MM.1S (cell line): ENCODE measurements around the gene CEACAM19.

Source experiments
- DNase-seq: peaks from one replicate; pipeline ENCODE4 v3.0.0-alpha.2; 2015
- H2AFZ ChIP-seq: fragments of 300-600 bp; sonication (generic); 2 replicates; pipeline ENCODE4 v1.6.0; 2016; ENCODE audit warnings: antibody characterized with exemption, low read length
- H3F3A ChIP-seq: fragments of 300-600 bp; sonication (generic); 2 replicates; pipeline ENCODE4 v1.6.1; 2016; ENCODE audit warnings: mild to moderate bottlenecking, antibody characterized with exemption, low read length, moderate library complexity, mixed read lengths; ENCODE audit not compliant: insufficient read depth
- H3K27ac ChIP-seq: fragments of 300-600 bp; sonication (generic); 2 replicates; pipeline ENCODE4 v1.5.1; 2016; ENCODE audit warnings: mild to moderate bottlenecking, low read length
- H3K27me3 ChIP-seq: fragments of 300-600 bp; sonication (generic); replicated peaks from 2 replicates; pipeline ENCODE4 v1.6.0; 2016; ENCODE audit warnings: low read length; ENCODE audit not compliant: insufficient read depth
- H3K36me3 ChIP-seq: fragments of 300-600 bp; sonication (generic); replicated peaks from 2 replicates; pipeline ENCODE4 v1.6.1; 2016; ENCODE audit warnings: mild to moderate bottlenecking, low read length, mixed read lengths; ENCODE audit not compliant: insufficient read depth
- H3K4me1 ChIP-seq: fragments of 300-600 bp; sonication (generic); 2 replicates; pipeline ENCODE4 v1.6.1; 2016; ENCODE audit warnings: low read length, mixed read lengths
- H3K4me2 ChIP-seq: fragments of 300-600 bp; sonication (generic); 2 replicates; pipeline ENCODE4 v1.6.0; 2016; ENCODE audit warnings: low read depth, low read length
- H3K4me3 ChIP-seq: fragments of 300-600 bp; sonication (generic); 2 replicates; pipeline ENCODE4 v1.5.1; 2016; ENCODE audit warnings: low read length, mixed read lengths
- H3K79me2 ChIP-seq: fragments of 300-600 bp; sonication (generic); 2 replicates; pipeline ENCODE4 v1.6.1; 2016; ENCODE audit warnings: mixed run types, low read length, mixed read lengths
- H3K9ac ChIP-seq: fragments of 300-600 bp; sonication (generic); 2 replicates; pipeline ENCODE4 v1.6.1; 2016; ENCODE audit warnings: low read length, mixed read lengths
- H3K9me2 ChIP-seq: fragments of 300-600 bp; sonication (generic); replicated peaks from 2 replicates; pipeline ENCODE4 v1.6.1; 2016; ENCODE audit warnings: mild to moderate bottlenecking, low read length, mixed read lengths; ENCODE audit not compliant: insufficient read depth
- H3K9me3 ChIP-seq: fragments of 300-600 bp; sonication (generic); replicated peaks from 2 replicates; pipeline ENCODE4 v1.6.1; 2016; ENCODE audit warnings: mild to moderate bottlenecking, low read length, mixed read lengths; ENCODE audit not compliant: insufficient read depth
- H4K20me1 ChIP-seq: fragments of 300-600 bp; sonication (generic); 2 replicates; pipeline ENCODE4 v1.6.1; 2016; ENCODE audit warnings: mild to moderate bottlenecking, low read length, moderate library complexity, mixed read lengths; ENCODE audit not compliant: insufficient read depth
- EZH2 ChIP-seq: fragments of 300-600 bp; sonication (generic); optimal IDR thresholded peaks from 2 replicates; pipeline ENCODE3; 2017; ENCODE audit warnings: low read depth, mild to moderate bottlenecking, antibody characterized with exemption, low read length, mixed read lengths
- EZH2phosphoT487 ChIP-seq: fragments of 300-600 bp; sonication (generic); IDR thresholded peaks from 2 replicates; pipeline ENCODE4 v1.6.1; 2018; ENCODE audit warnings: antibody characterized with exemption, low read length
- TF ChIP-seq, protein P1 (sequence below): fragments of 300-600 bp; sonication (generic); IDR thresholded peaks from 2 replicates; pipeline ENCODE4 v1.5.1; 2016; ENCODE audit warnings: antibody characterized with exemption, low read length, mixed read lengths

CEACAM19 gene

GRCh38 chr19:44698492-44699201 is 27.4 kb downstream of the CEACAM19 start, which contains the start of gene CEACAM16:
CEACAM16 (plus strand) TSS chr19:44699151; CDS start chr19:44701457, 2,306 bp downstream.
- no peak within 1 kb of the TSS for H3K9ac ChIP-seq
- TF ChIP-seq, protein P1, sequence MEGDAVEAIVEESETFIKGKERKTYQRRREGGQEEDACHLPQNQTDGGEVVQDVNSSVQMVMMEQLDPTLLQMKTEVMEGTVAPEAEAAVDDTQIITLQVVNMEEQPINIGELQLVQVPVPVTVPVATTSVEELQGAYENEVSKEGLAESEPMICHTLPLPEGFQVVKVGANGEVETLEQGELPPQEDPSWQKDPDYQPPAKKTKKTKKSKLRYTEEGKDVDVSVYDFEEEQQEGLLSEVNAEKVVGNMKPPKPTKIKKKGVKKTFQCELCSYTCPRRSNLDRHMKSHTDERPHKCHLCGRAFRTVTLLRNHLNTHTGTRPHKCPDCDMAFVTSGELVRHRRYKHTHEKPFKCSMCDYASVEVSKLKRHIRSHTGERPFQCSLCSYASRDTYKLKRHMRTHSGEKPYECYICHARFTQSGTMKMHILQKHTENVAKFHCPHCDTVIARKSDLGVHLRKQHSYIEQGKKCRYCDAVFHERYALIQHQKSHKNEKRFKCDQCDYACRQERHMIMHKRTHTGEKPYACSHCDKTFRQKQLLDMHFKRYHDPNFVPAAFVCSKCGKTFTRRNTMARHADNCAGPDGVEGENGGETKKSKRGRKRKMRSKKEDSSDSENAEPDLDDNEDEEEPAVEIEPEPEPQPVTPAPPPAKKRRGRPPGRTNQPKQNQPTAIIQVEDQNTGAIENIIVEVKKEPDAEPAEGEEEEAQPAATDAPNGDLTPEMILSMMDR, result no peak
- H3F3A ChIP-seq, result no peaks in the 10 kb centered on the region
- no peaks in the 10 kb centered on the region for H4K20me1 ChIP-seq
- no peak for DNase-seq
- H3K36me3 ChIP-seq, result no peaks in the 10 kb centered on the region
- 0 out of 2 replicates have a peak, but pooled peaks cover 3% of the 10 kb centered on the region for H3K4me1 ChIP-seq
- H3K4me3 ChIP-seq, result no peak within 1 kb of the TSS
- H3K9me3 ChIP-seq, result no peaks in the 10 kb centered on the region
- H2AFZ ChIP-seq, result no peak within 1 kb of the TSS
- no peaks in the 10 kb centered on the region for H3K9me2 ChIP-seq
- no peak within 1 kb of the TSS for H3K4me2 ChIP-seq
- H3K27ac ChIP-seq, result no peak within 1 kb of the TSS
- no peaks in the 10 kb centered on the region for H3K27me3 ChIP-seq
- 0 out of 2 replicates have a peak, but pooled peaks cover 7% of the 10 kb centered on the region for H3K79me2 ChIP-seq

GRCh38 chr19:44700547-44700946 is 29.3 kb downstream of the CEACAM19 start:
- Histone ChIP-seq H3K4me1 (0 out of 2 replicates have a peak, but pooled peaks cover 3% of the 10 kb centered on the region), H3K4me3 (no peak overlapping the region), H3K27me3 (no peaks in the 10 kb centered on the region), H4K20me1 (no peaks in the 10 kb centered on the region), H3K79me2 (0 out of 2 replicates have a peak, but pooled peaks cover 7% of the 10 kb centered on the region), H3K4me2 (no peak overlapping the region), H3F3A (no peaks in the 10 kb centered on the region), H3K9ac (no peak overlapping the region), H3K9me2 (no peaks in the 10 kb centered on the region), H3K27ac (no peak overlapping the region), H3K9me3 (no peaks in the 10 kb centered on the region), H2AFZ (no peak overlapping the region), H3K36me3 (no peaks in the 10 kb centered on the region)
- TF ChIP-seq, protein P1, result no peak
- TF ChIP-seq EZH2phosphoT487 (no peak), EZH2 (no peak)
- DNase-seq, result no peak

DNA sequence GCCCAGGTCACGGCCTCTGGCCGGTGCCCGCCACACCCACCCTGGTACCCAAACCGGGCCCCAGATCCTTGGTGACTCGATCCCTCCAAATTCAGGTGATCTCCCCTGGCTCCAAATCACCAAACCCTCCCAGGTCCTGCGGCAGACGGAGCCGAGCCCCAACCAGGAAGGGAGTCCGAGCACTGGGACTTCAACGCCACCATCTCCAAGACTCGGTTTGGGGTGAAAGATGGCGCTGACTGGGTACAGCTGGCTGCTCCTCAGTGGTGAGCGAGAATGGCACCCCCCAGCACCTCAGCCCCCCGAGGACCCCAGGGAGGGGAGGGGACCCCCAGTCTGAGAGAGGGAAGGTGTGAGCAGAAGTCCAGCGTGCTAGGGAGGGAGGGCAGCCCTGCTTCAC is 29.9 kb downstream of the CEACAM19 start:
- no peak overlapping the region for H3K27ac ChIP-seq
- H3K9me2 ChIP-seq, result no peaks in the 10 kb centered on the region
- H3F3A ChIP-seq, result no peaks in the 10 kb centered on the region
- TF ChIP-seq, protein P1, result no peak
- TF ChIP-seq EZH2 (no peak), EZH2phosphoT487 (no peak)
- no peak overlapping the region for H2AFZ ChIP-seq
- no peak overlapping the region; the same call in 1 of the 2 replicates for H3K9ac ChIP-seq
- no peaks in the 10 kb centered on the region for H4K20me1 ChIP-seq
- H3K4me3 ChIP-seq, result no peak overlapping the region
- H3K4me2 ChIP-seq, result peak overlapping the region; percentile 40; the same call in 1 of the 2 replicates
- 0 out of 2 replicates have a peak, but pooled peaks cover 3% of the 10 kb centered on the region for H3K4me1 ChIP-seq
- H3K36me3 ChIP-seq, result no peaks in the 10 kb centered on the region
- H3K27me3 ChIP-seq, result no peaks in the 10 kb centered on the region
- no peaks in the 10 kb centered on the region for H3K9me3 ChIP-seq
- DNase-seq, result no peak
- H3K79me2 ChIP-seq, result 0 out of 2 replicates have a peak, but pooled peaks cover 7% of the 10 kb centered on the region
